Naive thymus-derived CD4-positive, alpha-beta T cell (primary cell): ENCODE data around the gene FAM20A. TPM values are rescaled to one million over a fixed set of nuclear protein-coding genes. Genes with fewer than 3 reads are reported as not detected.

ENCODE experiments used
- ATAC-seq: fragments of 150-1000 bp; cut with Tn5 transposase; 2 replicates; pipeline ENCODE4 v1.10.0; 2021; ENCODE audit warnings: mild to moderate bottlenecking, moderate library complexity
- CTCF ChIA-PET: fragments of 350-600 bp; sonication (Branson Sonifier 250); formaldehyde crosslinking; loops from one replicate; lab custom pipeline; 2021; ENCODE audit warnings: antibody characterized with exemption; lab: Charles Lee
- POLR2A ChIA-PET: fragments of 350-600 bp; sonication (Branson Sonifier 250); formaldehyde crosslinking; loops from one replicate; lab custom pipeline; 2021; ENCODE audit warnings: antibody characterized with exemption, inconsistent platforms; lab: Charles Lee
- DNase-seq, 9 donors: peaks; one replicate each; pipeline versions ENCODE4 v3.0.0 to v3.0.0-alpha.2; 2020 to 2022; ENCODE audit warnings: mixed read lengths in 1 of 9
- H3K27ac ChIP-seq: one replicate; pipeline ENCODE4 v1.7.0; 2013; ENCODE audit warnings: mild to moderate bottlenecking, low read depth, low read length, moderate library complexity
- H3K27me3 ChIP-seq, 2 donors: one replicate each; pipeline ENCODE4 v1.7.0; 2013; ENCODE audit warnings: low read length in 2 of 2, mild to moderate bottlenecking in 2 of 2, moderate library complexity in 2 of 2; ENCODE audit not compliant: control insufficient read depth in 2 of 2, insufficient read depth in 2 of 2
- H3K36me3 ChIP-seq, 3 experiments: 1 replicate in 2 of 3; 2 replicates in 1 of 3; pipeline ENCODE4 v1.7.0; 2013; ENCODE audit warnings: low read length in 3 of 3, mild to moderate bottlenecking in 3 of 3, moderate library complexity in 1 of 3; ENCODE audit not compliant: insufficient read depth in 3 of 3, control insufficient read depth in 2 of 3
- H3K4me1 ChIP-seq, 2 donors: one replicate each; pipeline ENCODE4 v1.7.0; 2013; ENCODE audit warnings: low read length in 2 of 2, mild to moderate bottlenecking in 2 of 2, moderate library complexity in 1 of 2; ENCODE audit not compliant: control insufficient read depth in 2 of 2, insufficient read depth in 2 of 2
- H3K4me3 ChIP-seq: 2 replicates; pipeline ENCODE4 v1.7.0; 2013; ENCODE audit warnings: mild to moderate bottlenecking, low read length
- H3K9me3 ChIP-seq, 3 experiments: 1 replicate in 2 of 3; 2 replicates in 1 of 3; pipeline ENCODE4 v1.7.0; 2013; ENCODE audit warnings: low read length in 3 of 3; ENCODE audit not compliant: control insufficient read depth in 2 of 3
- H3K27ac Mint-ChIP-seq, 9 donors: one replicate each; pipeline ENCODE4 v1.8.0; 2020 to 2022; ENCODE audit warnings: mixed read lengths in 9 of 9, mild to moderate bottlenecking in 8 of 9, moderate library complexity in 5 of 9, inconsistent platforms in 2 of 9
- H3K27me3 Mint-ChIP-seq, 5 donors: one replicate each; pipeline ENCODE4 v1.8.0; 2021 to 2022; ENCODE audit warnings: mixed read lengths in 5 of 5, mild to moderate bottlenecking in 1 of 5
- H3K36me3 Mint-ChIP-seq, 5 donors: one replicate each; pipeline ENCODE4 v1.8.0; 2020 to 2022; ENCODE audit warnings: mixed read lengths in 5 of 5, mild to moderate bottlenecking in 3 of 5, inconsistent platforms in 1 of 5
- H3K4me1 Mint-ChIP-seq, 7 donors: one replicate each; pipeline ENCODE4 v1.8.0; 2020 to 2022; ENCODE audit warnings: mixed read lengths in 7 of 7, mild to moderate bottlenecking in 3 of 7, inconsistent platforms in 1 of 7
- H3K4me3 Mint-ChIP-seq, 10 donors: one replicate each; pipeline ENCODE4 v1.8.0; 2020 to 2022; ENCODE audit warnings: mild to moderate bottlenecking in 10 of 10, mixed read lengths in 10 of 10, moderate library complexity in 6 of 10, inconsistent platforms in 2 of 10
- H3K9me3 Mint-ChIP-seq, 11 donors: one replicate each; pipeline ENCODE4 v1.8.0; 2020 to 2022; ENCODE audit warnings: mixed read lengths in 11 of 11, mild to moderate bottlenecking in 4 of 11, inconsistent platforms in 1 of 11, moderate library complexity in 1 of 11
- intact Hi-C, 2 donors: fragments of 100-400 bp; cut with micrococcal nuclease; formaldehyde crosslinking; loops; one replicate each; pipeline ENCODE4 v1.15.1; 2023
- polyA plus RNA-seq, 2 donors: library from polyadenylated mRNA; unstranded; fragments of 300-500 nt; fragmentation: Illumina TruSeq; gene quantifications; one replicate each; pipeline ENCODE4 v1.2.3, GENCODE V29; 2021
- total RNA-seq, 6 experiments: library from RNA in 5 of 6; stranded (reverse) in 5 of 6; gene quantifications; 1 replicate in 5 of 6; 2 replicates in 1 of 6; pipeline ENCODE4 v1.2.3 and lab custom pipeline; 2021 to 2026

FAM20A gene
- total and polyA plus RNA-seq, 7 experiments from 2014 or later = 0.19 to 2.9 (median 0.42) TPM; not detected in 4

DNA sequence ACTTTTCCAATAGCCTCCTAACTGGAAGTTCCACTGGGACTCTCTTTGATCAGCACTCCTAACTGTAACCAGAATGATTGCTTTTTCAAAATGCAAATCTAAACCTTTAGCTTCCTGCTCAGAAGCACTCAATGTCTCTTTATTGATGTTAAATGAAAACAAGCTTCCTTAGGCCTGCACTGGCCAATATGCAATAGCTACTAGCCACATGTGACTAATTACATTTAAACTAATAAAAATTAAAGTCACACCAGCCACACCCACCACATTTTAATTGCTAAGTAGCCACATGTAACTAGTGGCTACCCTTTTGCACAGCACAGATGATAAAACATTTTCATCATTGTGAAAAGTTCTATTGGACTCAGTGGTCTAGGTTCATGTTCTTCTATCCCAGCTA, 31.8 kb downstream of the FAM20A start:
- Histone ChIP-seq H3K9me3 (no peaks in the 10 kb centered on the region), H3K36me3 (no peaks in the 10 kb centered on the region), H3K27me3 (no peaks in the 10 kb centered on the region), H3K4me1 (no peaks in the 10 kb centered on the region), H3K27ac (no peak overlapping the region), H3K4me3 (no peak overlapping the region)
- intact Hi-C loops = no loop called here
- ChIA-PET POLR2A (no interaction called here), CTCF (no interaction called here)
- Mint-ChIP-seq H3K4me1 (peaks cover 0 to 6% (median 0%) of the 10 kb centered on the region in 7 donors), H3K4me3 (no peak overlapping the region), H3K36me3 (peaks cover 0 to 3% (median 0%) of the 10 kb centered on the region in 5 donors), H3K27ac (no peak overlapping the region), H3K27me3 (peaks cover 0 to 16% (median 8%) of the 10 kb centered on the region in 5 donors), H3K9me3 (no peaks in the 10 kb centered on the region)
- DNase-seq = no peak
- ATAC-seq = no peak

DNA sequence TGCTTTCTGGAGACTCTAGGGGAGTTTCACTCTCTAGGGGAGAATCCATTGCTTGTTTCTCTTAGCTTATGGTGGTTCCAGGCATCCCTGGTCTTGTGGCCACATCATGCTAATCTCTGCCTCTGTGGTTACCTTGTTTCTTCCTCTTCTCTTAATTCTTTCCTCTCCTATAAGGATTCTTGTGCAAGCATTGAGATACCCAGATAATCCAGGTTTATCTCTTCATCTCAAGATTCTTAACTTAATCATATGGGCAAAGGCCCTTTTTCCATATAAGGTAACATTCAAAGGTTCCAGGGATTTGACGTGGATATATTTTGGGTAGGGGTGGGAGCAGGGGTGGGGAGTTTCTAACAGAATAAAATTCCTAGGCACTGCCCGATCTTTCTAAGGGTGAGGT, 32.6 kb downstream of the FAM20A start:
- no peaks in the 10 kb centered on the region for H3K36me3 ChIP-seq
- no peaks in the 10 kb centered on the region for H3K9me3 Mint-ChIP-seq
- H3K27ac ChIP-seq = no peak overlapping the region
- H3K4me1 Mint-ChIP-seq = peaks cover 0 to 6% (median 0%) of the 10 kb centered on the region in 7 donors
- H3K27me3 Mint-ChIP-seq = peaks cover 0 to 16% (median 8%) of the 10 kb centered on the region in 5 donors
- POLR2A ChIA-PET = no interaction called here
- peaks cover 0 to 3% (median 0%) of the 10 kb centered on the region in 5 donors for H3K36me3 Mint-ChIP-seq
- no peaks in the 10 kb centered on the region for H3K27me3 ChIP-seq
- intact Hi-C loops = no loop called here
- DNase-seq (no peak), ATAC-seq (no peak)
- no peaks in the 10 kb centered on the region for H3K9me3 ChIP-seq
- no peak overlapping the region for H3K4me3 ChIP-seq
- no peaks in the 10 kb centered on the region for H3K4me1 ChIP-seq
- H3K27ac Mint-ChIP-seq = no peak overlapping the region
- no peak overlapping the region for H3K4me3 Mint-ChIP-seq
- CTCF ChIA-PET = no interaction called here

DNA sequence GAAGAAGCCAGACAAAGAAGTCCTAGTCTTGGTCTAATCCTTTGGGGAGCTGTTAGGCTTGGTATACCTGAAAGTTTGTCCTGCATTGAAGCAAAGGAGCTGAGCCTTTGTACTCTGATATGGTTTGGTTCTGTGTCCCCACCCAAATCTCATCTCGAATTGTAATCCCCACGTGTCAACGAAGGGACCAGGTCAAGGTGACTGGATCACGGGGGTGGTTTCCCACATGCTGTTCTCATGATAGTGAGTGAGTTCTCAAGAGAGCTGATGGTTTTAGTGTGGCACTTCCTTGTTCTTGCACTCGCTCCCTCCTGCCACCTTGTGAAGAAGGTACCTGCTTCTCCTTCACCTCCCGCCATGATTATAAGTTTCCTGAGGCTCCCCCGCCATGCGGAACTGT, 33.6 kb downstream of the FAM20A start:
- intact Hi-C loops = no loop called here
- no peak overlapping the region for H3K4me3 ChIP-seq
- H3K4me1 ChIP-seq = no peaks in the 10 kb centered on the region
- H3K4me3 Mint-ChIP-seq = no peak overlapping the region
- peaks cover 0 to 4% (median 0%) of the 10 kb centered on the region in 5 donors for H3K36me3 Mint-ChIP-seq
- POLR2A ChIA-PET = no interaction called here
- H3K4me1 Mint-ChIP-seq = peaks cover 0 to 6% (median 0%) of the 10 kb centered on the region in 7 donors
- no peaks in the 10 kb centered on the region for H3K36me3 ChIP-seq
- CTCF ChIA-PET = no interaction called here
- no peak overlapping the region for H3K27ac Mint-ChIP-seq
- H3K9me3 Mint-ChIP-seq = no peaks in the 10 kb centered on the region
- DNase-seq (no peak), ATAC-seq (no peak)
- H3K27me3 ChIP-seq = no peaks in the 10 kb centered on the region
- H3K9me3 ChIP-seq = no peaks in the 10 kb centered on the region
- H3K27me3 Mint-ChIP-seq = peaks cover 0 to 17% (median 8%) of the 10 kb centered on the region in 5 donors
- no peak overlapping the region for H3K27ac ChIP-seq

DNA sequence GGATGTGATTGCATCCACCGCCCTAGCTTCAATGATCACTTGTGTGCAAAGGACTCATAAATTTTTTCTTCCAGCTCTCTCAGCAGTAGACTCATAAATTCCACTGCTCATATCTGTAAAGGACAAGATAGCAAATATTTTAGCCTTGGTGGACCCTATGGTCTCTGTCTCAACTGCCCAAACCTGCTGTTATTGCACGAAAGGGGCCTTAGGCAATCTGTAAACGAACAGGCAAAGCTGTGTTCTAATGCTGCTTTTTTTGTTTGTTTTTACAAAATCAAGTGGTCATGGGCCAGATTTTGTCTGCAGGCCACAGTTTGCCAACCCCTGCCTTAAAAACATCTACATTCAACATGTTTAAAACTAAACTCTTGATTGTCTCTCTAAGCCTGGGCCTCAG, 34.1 kb downstream of the FAM20A start:
- Mint-ChIP-seq H3K27ac (no peak overlapping the region), H3K4me3 (no peak overlapping the region), H3K36me3 (peaks cover 0 to 4% (median 0%) of the 10 kb centered on the region in 5 donors), H3K27me3 (peaks cover 0 to 19% (median 8%) of the 10 kb centered on the region in 5 donors), H3K4me1 (peaks cover 0 to 6% (median 0%) of the 10 kb centered on the region in 7 donors), H3K9me3 (no peaks in the 10 kb centered on the region)
- ATAC-seq = no peak
- ChIA-PET POLR2A (no interaction called here), CTCF (no interaction called here)
- no peaks in the 10 kb centered on the region for H3K9me3 ChIP-seq
- H3K27ac ChIP-seq = no peak overlapping the region
- H3K36me3 ChIP-seq = no peaks in the 10 kb centered on the region
- H3K4me3 ChIP-seq = no peak overlapping the region
- no peak for DNase-seq
- no peaks in the 10 kb centered on the region for H3K4me1 ChIP-seq
- H3K27me3 ChIP-seq = no peaks in the 10 kb centered on the region
- intact Hi-C loops = no loop called here

DNA sequence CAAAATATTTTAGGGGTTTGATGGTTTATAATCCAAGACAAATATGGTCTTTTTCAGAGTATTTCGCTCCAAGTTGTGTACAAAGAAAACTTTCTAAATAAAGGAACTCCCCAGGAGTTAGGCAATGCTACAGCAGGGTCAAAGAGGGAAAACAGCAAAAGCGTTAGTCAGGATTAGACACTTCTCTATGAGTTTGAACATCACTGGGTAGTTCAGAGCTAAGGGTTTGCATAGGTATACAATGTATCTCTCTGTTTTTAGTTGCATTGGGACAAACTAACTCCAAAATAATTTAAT, 34.8 kb downstream of the FAM20A start:
- no peak overlapping the region for H3K4me3 ChIP-seq
- H3K27ac Mint-ChIP-seq = no peak overlapping the region
- POLR2A ChIA-PET = no interaction called here

DNA sequence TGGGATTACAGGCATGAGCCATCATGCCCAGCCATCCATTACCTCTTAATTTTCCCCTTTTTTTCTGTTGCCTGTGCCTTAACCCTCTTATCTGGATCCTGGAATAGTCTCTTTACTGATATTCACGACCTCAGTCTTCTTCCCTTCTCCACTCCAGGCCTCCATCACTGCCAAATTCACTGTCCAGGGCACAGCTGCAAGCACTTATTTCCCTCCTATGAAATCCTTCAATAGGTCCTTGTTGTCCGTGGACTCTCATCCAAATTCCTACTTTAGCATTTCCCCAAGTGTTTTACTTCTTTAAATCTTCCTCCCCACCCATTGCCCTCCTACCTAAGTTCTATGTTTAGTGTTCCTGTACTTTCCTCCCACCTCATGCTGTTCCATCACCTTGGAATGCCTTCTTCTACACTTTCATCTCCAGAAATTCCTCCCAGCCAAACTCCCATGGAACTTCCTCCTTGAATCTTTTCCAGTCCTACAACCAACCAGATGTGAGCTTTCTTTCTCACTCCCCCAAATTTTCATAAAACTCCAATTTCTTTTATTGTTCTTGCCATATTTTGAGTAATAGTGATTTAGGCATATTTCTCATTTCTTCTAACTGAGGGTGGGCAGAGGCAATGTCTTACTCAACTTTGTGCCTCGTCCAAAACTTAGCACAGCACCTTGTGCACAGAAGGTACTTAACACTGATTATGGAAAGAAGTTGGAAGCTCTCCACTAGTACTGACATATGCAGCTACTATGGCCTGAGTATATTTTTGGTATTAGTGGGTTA, 35.3 kb downstream of the FAM20A start:
- Mint-ChIP-seq H3K27me3 (peaks cover 0 to 19% (median 8%) of the 10 kb centered on the region in 5 donors), H3K9me3 (no peaks in the 10 kb centered on the region), H3K27ac (no peak overlapping the region), H3K4me3 (no peak overlapping the region), H3K36me3 (peaks cover 0 to 4% (median 0%) of the 10 kb centered on the region in 5 donors), H3K4me1 (peaks cover 0 to 6% (median 0%) of the 10 kb centered on the region in 7 donors)
- Histone ChIP-seq H3K9me3 (no peaks in the 10 kb centered on the region), H3K27ac (no peak overlapping the region), H3K27me3 (no peaks in the 10 kb centered on the region), H3K36me3 (no peaks in the 10 kb centered on the region), H3K4me3 (no peak overlapping the region), H3K4me1 (no peaks in the 10 kb centered on the region)
- intact Hi-C loops = no loop called here
- DNase-seq (no peak), ATAC-seq (no peak)
- ChIA-PET CTCF (no interaction called here), POLR2A (no interaction called here)

More for the DNA sequence above, 34.8 kb downstream of the FAM20A start:
- no peaks in the 10 kb centered on the region for H3K9me3 Mint-ChIP-seq
- H3K27me3 Mint-ChIP-seq = peaks cover 0 to 19% (median 8%) of the 10 kb centered on the region in 5 donors
- ATAC-seq (peak; percentile 52), DNase-seq (no peak)
- no peak overlapping the region for H3K4me3 Mint-ChIP-seq
- Histone ChIP-seq H3K4me1 (no peaks in the 10 kb centered on the region), H3K36me3 (no peaks in the 10 kb centered on the region), H3K27ac (no peak overlapping the region), H3K9me3 (no peaks in the 10 kb centered on the region), H3K27me3 (no peaks in the 10 kb centered on the region)
- peaks cover 0 to 4% (median 0%) of the 10 kb centered on the region in 5 donors for H3K36me3 Mint-ChIP-seq
- intact Hi-C loops = no loop called here
- CTCF ChIA-PET = no interaction called here
- H3K4me1 Mint-ChIP-seq = peaks cover 0 to 6% (median 0%) of the 10 kb centered on the region in 7 donors
